MM.1S (cell line): ENCODE data around the gene MAGIX.

ENCODE experiments used
- DNase-seq: peaks from one replicate; pipeline ENCODE4 v3.0.0-alpha.2; 2015
- H2AFZ ChIP-seq: fragments of 300-600 bp; sonication (generic); 2 replicates; pipeline ENCODE4 v1.6.0; 2016; ENCODE audit warnings: antibody characterized with exemption, low read length
- H3F3A ChIP-seq: fragments of 300-600 bp; sonication (generic); 2 replicates; pipeline ENCODE4 v1.6.1; 2016; ENCODE audit warnings: mild to moderate bottlenecking, antibody characterized with exemption, low read length, moderate library complexity, mixed read lengths; ENCODE audit not compliant: insufficient read depth
- H3K27ac ChIP-seq: fragments of 300-600 bp; sonication (generic); 2 replicates; pipeline ENCODE4 v1.5.1; 2016; ENCODE audit warnings: mild to moderate bottlenecking, low read length
- H3K27me3 ChIP-seq: fragments of 300-600 bp; sonication (generic); replicated peaks from 2 replicates; pipeline ENCODE4 v1.6.0; 2016; ENCODE audit warnings: low read length; ENCODE audit not compliant: insufficient read depth
- H3K36me3 ChIP-seq: fragments of 300-600 bp; sonication (generic); replicated peaks from 2 replicates; pipeline ENCODE4 v1.6.1; 2016; ENCODE audit warnings: mild to moderate bottlenecking, low read length, mixed read lengths; ENCODE audit not compliant: insufficient read depth
- H3K4me1 ChIP-seq: fragments of 300-600 bp; sonication (generic); 2 replicates; pipeline ENCODE4 v1.6.1; 2016; ENCODE audit warnings: low read length, mixed read lengths
- H3K4me2 ChIP-seq: fragments of 300-600 bp; sonication (generic); 2 replicates; pipeline ENCODE4 v1.6.0; 2016; ENCODE audit warnings: low read depth, low read length
- H3K4me3 ChIP-seq: fragments of 300-600 bp; sonication (generic); 2 replicates; pipeline ENCODE4 v1.5.1; 2016; ENCODE audit warnings: low read length, mixed read lengths
- H3K79me2 ChIP-seq: fragments of 300-600 bp; sonication (generic); 2 replicates; pipeline ENCODE4 v1.6.1; 2016; ENCODE audit warnings: mixed run types, low read length, mixed read lengths
- H3K9ac ChIP-seq: fragments of 300-600 bp; sonication (generic); 2 replicates; pipeline ENCODE4 v1.6.1; 2016; ENCODE audit warnings: low read length, mixed read lengths
- H3K9me2 ChIP-seq: fragments of 300-600 bp; sonication (generic); replicated peaks from 2 replicates; pipeline ENCODE4 v1.6.1; 2016; ENCODE audit warnings: mild to moderate bottlenecking, low read length, mixed read lengths; ENCODE audit not compliant: insufficient read depth
- H3K9me3 ChIP-seq: fragments of 300-600 bp; sonication (generic); replicated peaks from 2 replicates; pipeline ENCODE4 v1.6.1; 2016; ENCODE audit warnings: mild to moderate bottlenecking, low read length, mixed read lengths; ENCODE audit not compliant: insufficient read depth
- H4K20me1 ChIP-seq: fragments of 300-600 bp; sonication (generic); 2 replicates; pipeline ENCODE4 v1.6.1; 2016; ENCODE audit warnings: mild to moderate bottlenecking, low read length, moderate library complexity, mixed read lengths; ENCODE audit not compliant: insufficient read depth
- CTCF ChIP-seq: fragments of 300-600 bp; sonication (generic); IDR thresholded peaks from 2 replicates; pipeline ENCODE4 v1.5.1; 2016; ENCODE audit warnings: antibody characterized with exemption, low read length, mixed read lengths
- EZH2 ChIP-seq: fragments of 300-600 bp; sonication (generic); optimal IDR thresholded peaks from 2 replicates; pipeline ENCODE3; 2017; ENCODE audit warnings: low read depth, mild to moderate bottlenecking, antibody characterized with exemption, low read length, mixed read lengths
- EZH2phosphoT487 ChIP-seq: fragments of 300-600 bp; sonication (generic); IDR thresholded peaks from 2 replicates; pipeline ENCODE4 v1.6.1; 2018; ENCODE audit warnings: antibody characterized with exemption, low read length

Gene MAGIX

DNA sequence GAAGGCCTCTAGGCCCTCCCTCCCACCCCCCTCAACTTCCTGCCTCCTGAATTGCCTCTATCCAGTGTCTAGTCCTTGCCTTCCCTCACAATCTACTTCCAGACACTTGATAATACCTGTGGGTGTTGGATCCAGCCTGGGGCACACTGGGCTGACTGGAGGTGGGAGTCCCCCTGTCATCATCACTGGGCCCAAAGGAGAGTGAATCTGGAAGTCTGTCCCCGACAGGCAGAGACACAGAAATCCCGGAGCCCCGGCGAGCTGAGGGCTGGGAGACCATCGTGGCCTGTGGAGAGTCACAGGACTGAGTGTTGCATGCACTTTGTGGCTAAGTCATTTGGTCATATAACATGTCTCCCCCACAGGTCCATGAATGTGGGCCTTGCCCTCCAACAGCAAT lies 45.8 kb downstream of the MAGIX start:
- Histone ChIP-seq H3K9me3 (no peaks in the 10 kb centered on the region), H3K79me2 (no peaks in the 10 kb centered on the region), H3K4me3 (no peak overlapping the region), H3K4me2 (no peak overlapping the region), H3K9ac (no peak overlapping the region), H4K20me1 (no peaks in the 10 kb centered on the region), H3K36me3 (no peaks in the 10 kb centered on the region), H2AFZ (no peak overlapping the region), H3K27me3 (no peaks in the 10 kb centered on the region), H3K4me1 (no peaks in the 10 kb centered on the region), H3K9me2 (no peaks in the 10 kb centered on the region), H3F3A (no peaks in the 10 kb centered on the region), H3K27ac (no peak overlapping the region)
- DNase-seq: no peak
- no peak for TF ChIP-seq CTCF
- TF ChIP-seq EZH2phosphoT487: no peak
- TF ChIP-seq EZH2: no peak

DNA sequence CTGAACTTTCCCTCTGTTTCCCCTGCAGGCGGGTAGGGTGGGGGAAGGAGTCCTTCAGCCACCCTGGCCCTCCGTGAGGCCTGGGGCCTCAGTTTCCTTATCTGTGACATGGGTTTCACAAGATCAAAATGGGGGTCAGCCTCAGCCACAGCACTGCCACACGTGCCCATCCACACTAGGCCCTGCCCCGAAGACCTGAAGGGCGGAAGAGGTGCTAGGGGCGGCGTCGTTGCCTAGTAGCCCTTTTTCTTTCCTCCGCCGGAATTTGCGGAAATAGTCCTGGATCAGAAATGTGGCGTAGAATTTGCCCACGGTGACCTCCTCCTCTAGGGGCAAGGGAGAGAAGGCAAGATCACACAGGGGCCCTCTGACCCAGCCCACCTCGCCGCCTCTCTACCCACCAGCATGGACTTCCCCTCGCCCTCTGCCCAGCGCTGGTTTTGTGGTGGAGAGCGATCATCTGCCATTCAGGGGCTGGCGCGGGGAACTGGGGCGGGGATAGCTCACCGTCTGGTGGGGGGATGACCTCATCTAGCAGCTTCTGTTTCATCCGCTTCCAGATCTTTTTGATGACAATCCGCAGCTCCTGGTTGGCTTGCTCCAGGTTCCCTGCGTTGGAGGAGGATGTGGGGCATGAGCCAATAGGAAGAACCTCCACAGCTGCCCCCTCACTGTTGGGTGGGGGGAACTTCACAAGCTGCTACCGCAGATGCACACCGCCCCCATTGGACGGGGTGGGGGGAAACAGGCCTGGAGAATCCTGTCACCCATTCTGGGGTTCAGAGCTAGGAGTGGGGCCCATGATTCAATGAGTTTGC lies 47.1 kb downstream of the MAGIX start:
- TF ChIP-seq EZH2phosphoT487: no peak
- TF ChIP-seq EZH2: no peak
- TF ChIP-seq CTCF: no peak
- no peaks in the 10 kb centered on the region for H3K79me2 ChIP-seq
- no peak overlapping the region for H3K9ac ChIP-seq
- no peaks in the 10 kb centered on the region for H3K27me3 ChIP-seq
- no peaks in the 10 kb centered on the region for H3K36me3 ChIP-seq
- H3K4me2 ChIP-seq: no peak overlapping the region
- H4K20me1 ChIP-seq: no peaks in the 10 kb centered on the region
- no peaks in the 10 kb centered on the region for H3K9me2 ChIP-seq
- no peaks in the 10 kb centered on the region for H3F3A ChIP-seq
- H3K9me3 ChIP-seq: no peaks in the 10 kb centered on the region
- H3K27ac ChIP-seq: no peak overlapping the region
- no peak overlapping the region for H3K4me3 ChIP-seq
- no peak for DNase-seq
- no peak overlapping the region for H2AFZ ChIP-seq
- H3K4me1 ChIP-seq: no peaks in the 10 kb centered on the region

- no peaks in the 10 kb centered on the region for H3K4me1 ChIP-seq
- no peaks in the 10 kb centered on the region for H3K9me2 ChIP-seq
- no peak overlapping the region for H3K4me2 ChIP-seq
- no peak overlapping the region for H3K27ac ChIP-seq
- no peaks in the 10 kb centered on the region for H3F3A ChIP-seq
- H3K36me3 ChIP-seq: no peaks in the 10 kb centered on the region
- no peaks in the 10 kb centered on the region for H3K27me3 ChIP-seq
- H3K79me2 ChIP-seq: no peaks in the 10 kb centered on the region
- TF ChIP-seq CTCF (no peak), EZH2phosphoT487 (no peak), EZH2 (no peak)
- no peak overlapping the region for H3K4me3 ChIP-seq
- DNase-seq: no peak
- H2AFZ ChIP-seq: no peak overlapping the region
- no peaks in the 10 kb centered on the region for H3K9me3 ChIP-seq
- H3K9ac ChIP-seq: no peak overlapping the region
- no peaks in the 10 kb centered on the region for H4K20me1 ChIP-seq
Measured at GRCh38 chrX:49210406-49210805, 47.8 kb downstream of the MAGIX start.
